ENCODE measurements around the gene LPIN1.

- TF ChIP-seq POLR2A (IDR thresholded peaks at IDR 0.05; ENCODE audit: low read length), result no peak
- TF ChIP-seq GATA1 (IDR thresholded peaks at IDR 0.05; ENCODE audit: low read depth, low read length), result no peak
These were observed 95.9 kb downstream of the LPIN1 start for GRCh38 chr2:11842336-11842735.
